ENCODE measurements around the gene SHC1. TPM values are rescaled to one million over a fixed set of nuclear protein-coding genes. Genes with fewer than 3 reads are reported as not detected.
A peak's percentile ranks its signal among the peaks of the same experiment; 100 is the strongest.
"Not testable (repeated sequence)": the region's sequence is repeated elsewhere in the genome, so short reads cannot be mapped to it uniquely, and the experiment has no call there.

The SHC1 gene
- total RNA-seq, 1 donor from 2014 or later: 155 TPM

- Mint-ChIP-seq H3K9me3 (ENCODE audit: unreplicated experiment) (peaks cover 5% of the 10 kb centered on the region), H3K4me3 (ENCODE audit: unreplicated experiment) (peak overlapping the region; percentile 67), H3K27ac (ENCODE audit: unreplicated experiment) (peak overlapping the region; percentile 22), H3K27me3 (ENCODE audit: unreplicated experiment) (peaks cover 5% of the 10 kb centered on the region), H3K36me3 (ENCODE audit: unreplicated experiment) (no peaks in the 10 kb centered on the region), H3K4me1 (ENCODE audit: low read depth, unreplicated experiment) (peaks cover 4% of the 10 kb centered on the region)
- peak; percentile 92 for TF ChIP-seq CTCF (IDR thresholded peaks at IDR 0.05; ENCODE audit: partially characterized antibody, unreplicated experiment)
- DNase-seq: peak; percentile 87
Measured at GRCh38 chr1:154998818-154999570, 28.4 kb upstream of the SHC1 start.

GRCh38 chr1:154998201-154998780, 27.7 kb upstream of the SHC1 start:
- DNase-seq: no peak
- no peak for TF ChIP-seq CTCF (IDR thresholded peaks at IDR 0.05; ENCODE audit: partially characterized antibody, unreplicated experiment)
- peaks cover 5% of the 10 kb centered on the region for H3K9me3 Mint-ChIP-seq (ENCODE audit: unreplicated experiment)
- H3K27me3 Mint-ChIP-seq (ENCODE audit: unreplicated experiment): peaks cover 5% of the 10 kb centered on the region
- no peak overlapping the region for H3K27ac Mint-ChIP-seq (ENCODE audit: unreplicated experiment)
- H3K4me3 Mint-ChIP-seq (ENCODE audit: unreplicated experiment): no peak overlapping the region
- H3K4me1 Mint-ChIP-seq (ENCODE audit: low read depth, unreplicated experiment): peaks cover 4% of the 10 kb centered on the region
- no peaks in the 10 kb centered on the region for H3K36me3 Mint-ChIP-seq (ENCODE audit: unreplicated experiment)

GRCh38 chr1:154996966-154997701, 26.6 kb upstream of the SHC1 start:
- H3K4me3 Mint-ChIP-seq (ENCODE audit: unreplicated experiment): no peak overlapping the region
- H3K9me3 Mint-ChIP-seq (ENCODE audit: unreplicated experiment): peaks cover 5% of the 10 kb centered on the region
- peaks cover 4% of the 10 kb centered on the region for H3K4me1 Mint-ChIP-seq (ENCODE audit: low read depth, unreplicated experiment)
- no peak for TF ChIP-seq CTCF (IDR thresholded peaks at IDR 0.05; ENCODE audit: partially characterized antibody, unreplicated experiment)
- no peak for DNase-seq
- no peak overlapping the region for H3K27ac Mint-ChIP-seq (ENCODE audit: unreplicated experiment)
- peaks cover 7% of the 10 kb centered on the region for H3K27me3 Mint-ChIP-seq (ENCODE audit: unreplicated experiment)
- no peaks in the 10 kb centered on the region for H3K36me3 Mint-ChIP-seq (ENCODE audit: unreplicated experiment)

GRCh38 chr1:154995301-154995983, 24.9 kb upstream of the SHC1 start:
- H3K4me1 Mint-ChIP-seq (ENCODE audit: low read depth, unreplicated experiment); H3K4me3 Mint-ChIP-seq (ENCODE audit: unreplicated experiment); H3K9me3 Mint-ChIP-seq (ENCODE audit: unreplicated experiment); H3K27ac Mint-ChIP-seq (ENCODE audit: unreplicated experiment); H3K36me3 Mint-ChIP-seq (ENCODE audit: unreplicated experiment); H3K27me3 Mint-ChIP-seq (ENCODE audit: unreplicated experiment): not testable (repeated sequence)
- TF ChIP-seq CTCF (IDR thresholded peaks at IDR 0.05; ENCODE audit: partially characterized antibody, unreplicated experiment): peak; percentile 49
- peak; percentile 63 for DNase-seq

All from glutamatergic neuron (in vitro differentiated cells).